ENCODE measurements around the gene CDH23. TPM values are rescaled to one million over a fixed set of nuclear protein-coding genes. Genes with fewer than 3 reads are reported as not detected.

CDH23 gene
- total RNA-seq, 1 donor from 2014 or later = 0.29 TPM

DNA sequence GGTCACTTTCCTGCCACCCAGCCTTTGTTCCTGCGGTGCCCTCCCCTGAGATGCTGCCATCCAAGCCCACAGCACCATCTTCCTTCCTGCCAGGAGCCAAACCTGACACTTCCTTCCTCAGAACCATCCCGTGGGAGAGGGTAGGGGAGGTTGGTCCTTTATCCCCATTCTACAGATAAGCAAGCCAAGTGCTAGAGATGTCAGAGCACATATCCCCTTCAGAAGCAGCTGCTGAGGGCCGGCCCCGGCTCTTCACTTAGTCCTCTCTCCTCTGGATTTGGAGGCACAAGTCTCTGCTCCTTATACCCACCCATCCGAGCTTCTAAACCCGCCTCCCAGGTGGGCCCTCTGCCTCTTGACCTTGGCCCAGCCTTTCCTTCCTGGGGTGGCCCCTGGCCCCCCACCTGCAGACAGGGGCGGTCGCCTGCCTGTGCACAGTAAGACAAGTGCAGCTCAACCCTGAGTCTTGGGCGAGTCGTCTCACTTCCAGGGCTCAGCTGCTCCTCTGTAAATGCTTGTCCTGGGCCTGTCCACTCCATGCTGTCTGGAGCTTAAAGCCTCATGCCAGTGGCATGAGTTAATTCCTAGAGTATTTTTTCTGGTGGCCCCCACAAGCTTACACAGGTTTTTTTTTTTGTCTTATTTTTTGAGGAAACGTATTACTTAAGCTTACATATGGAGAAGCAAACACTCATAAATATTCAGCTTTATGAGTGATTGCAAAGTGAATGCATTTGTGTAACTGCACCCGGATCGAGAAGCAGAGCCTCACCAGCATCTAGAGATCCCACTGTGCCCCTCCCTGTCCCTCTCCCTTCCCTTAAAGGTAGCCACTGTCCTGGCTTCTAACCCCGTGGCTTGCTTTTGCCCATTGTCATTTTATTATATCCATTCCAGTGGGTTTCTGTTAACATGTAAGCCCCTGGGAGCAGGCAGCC is 125.1 kb downstream of the CDH23 start:
- DNase-seq (no peak), ATAC-seq (ENCODE audit: low read depth) (no peak)
- TF ChIP-seq, protein P1, sequence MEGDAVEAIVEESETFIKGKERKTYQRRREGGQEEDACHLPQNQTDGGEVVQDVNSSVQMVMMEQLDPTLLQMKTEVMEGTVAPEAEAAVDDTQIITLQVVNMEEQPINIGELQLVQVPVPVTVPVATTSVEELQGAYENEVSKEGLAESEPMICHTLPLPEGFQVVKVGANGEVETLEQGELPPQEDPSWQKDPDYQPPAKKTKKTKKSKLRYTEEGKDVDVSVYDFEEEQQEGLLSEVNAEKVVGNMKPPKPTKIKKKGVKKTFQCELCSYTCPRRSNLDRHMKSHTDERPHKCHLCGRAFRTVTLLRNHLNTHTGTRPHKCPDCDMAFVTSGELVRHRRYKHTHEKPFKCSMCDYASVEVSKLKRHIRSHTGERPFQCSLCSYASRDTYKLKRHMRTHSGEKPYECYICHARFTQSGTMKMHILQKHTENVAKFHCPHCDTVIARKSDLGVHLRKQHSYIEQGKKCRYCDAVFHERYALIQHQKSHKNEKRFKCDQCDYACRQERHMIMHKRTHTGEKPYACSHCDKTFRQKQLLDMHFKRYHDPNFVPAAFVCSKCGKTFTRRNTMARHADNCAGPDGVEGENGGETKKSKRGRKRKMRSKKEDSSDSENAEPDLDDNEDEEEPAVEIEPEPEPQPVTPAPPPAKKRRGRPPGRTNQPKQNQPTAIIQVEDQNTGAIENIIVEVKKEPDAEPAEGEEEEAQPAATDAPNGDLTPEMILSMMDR (IDR thresholded peaks at IDR 0.05) = no peak
- intact Hi-C loops (cut with micrococcal nuclease) = no loop called here
- Mint-ChIP-seq H3K9me3 (no peaks in the 10 kb centered on the region), H3K4me3 (no peak overlapping the region), H3K27me3 (peaks cover 21% of the 10 kb centered on the region), H3K4me1 (no peaks in the 10 kb centered on the region), H3K36me3 (ENCODE audit: low read depth) (no peaks in the 10 kb centered on the region), H3K27ac (no peak overlapping the region)
- CTCF ChIA-PET = interaction anchor here (1.4 kb wide), 1 partner anchor 187 kb away, joined by 3 read pairs; no protein-coding TSS in a partner anchor
- POLR2A ChIA-PET = no interaction called here

GRCh38 chr10:71522442-71523144 is 125.9 kb downstream of the CDH23 start:
- DNase-seq (no peak), ATAC-seq (ENCODE audit: low read depth) (no peak)
- Mint-ChIP-seq H3K27me3 (peaks cover 21% of the 10 kb centered on the region), H3K4me1 (no peaks in the 10 kb centered on the region), H3K4me3 (no peak overlapping the region), H3K27ac (no peak overlapping the region), H3K36me3 (ENCODE audit: low read depth) (no peaks in the 10 kb centered on the region), H3K9me3 (no peaks in the 10 kb centered on the region)
- POLR2A ChIA-PET = no interaction called here
- TF ChIP-seq, protein P1 (IDR thresholded peaks at IDR 0.05) = no peak
- intact Hi-C loops (cut with micrococcal nuclease) = no loop called here
- CTCF ChIA-PET = interaction anchor here (1.4 kb wide), 1 partner anchor 186 kb away, joined by 3 read pairs; no protein-coding TSS in a partner anchor

DNA sequence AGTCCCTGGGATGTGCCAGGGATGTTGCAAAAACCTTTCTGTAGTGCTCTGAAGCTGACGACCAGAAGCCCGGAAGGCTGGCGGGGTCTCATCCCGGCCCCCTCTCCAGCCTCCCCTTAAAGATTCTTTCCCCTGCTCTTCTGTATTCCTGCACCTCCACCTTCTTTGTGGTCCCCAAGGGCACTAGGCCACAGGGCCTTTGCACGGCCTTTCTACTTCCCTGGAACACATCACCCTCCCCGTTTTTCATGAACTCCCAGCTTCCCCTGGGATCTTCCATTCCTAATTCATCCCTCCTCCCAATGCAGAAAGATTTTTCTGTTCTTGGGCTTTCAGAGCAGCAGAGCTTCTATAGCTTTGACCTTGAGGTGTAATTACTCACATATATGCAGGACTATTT is 127.0 kb downstream of the CDH23 start:
- Mint-ChIP-seq H3K9me3 (no peaks in the 10 kb centered on the region), H3K4me1 (no peaks in the 10 kb centered on the region), H3K4me3 (no peak overlapping the region), H3K27me3 (peaks cover 21% of the 10 kb centered on the region), H3K36me3 (ENCODE audit: low read depth) (no peaks in the 10 kb centered on the region), H3K27ac (no peak overlapping the region)
- intact Hi-C loops (cut with micrococcal nuclease) = no loop called here
- POLR2A ChIA-PET = no interaction called here
- CTCF ChIA-PET = no interaction called here
- no peak for DNase-seq
- no peak for ATAC-seq (ENCODE audit: low read depth)
- TF ChIP-seq, protein P1 (IDR thresholded peaks at IDR 0.05) = no peak

- TF ChIP-seq, protein P1 (IDR thresholded peaks at IDR 0.05) = no peak
- H3K27ac Mint-ChIP-seq = no peak overlapping the region
- no peaks in the 10 kb centered on the region for H3K9me3 Mint-ChIP-seq
- POLR2A ChIA-PET = no interaction called here
- H3K4me1 Mint-ChIP-seq = no peaks in the 10 kb centered on the region
- CTCF ChIA-PET = no interaction called here
- no peak overlapping the region for H3K4me3 Mint-ChIP-seq
- intact Hi-C loops (cut with micrococcal nuclease) = no loop called here
- DNase-seq (no peak), ATAC-seq (ENCODE audit: low read depth) (no peak)
- peaks cover 21% of the 10 kb centered on the region for H3K27me3 Mint-ChIP-seq
- no peaks in the 10 kb centered on the region for H3K36me3 Mint-ChIP-seq (ENCODE audit: low read depth)
These were observed 128.4 kb downstream of the CDH23 start for GRCh38 chr10:71525092-71525491.

DNA sequence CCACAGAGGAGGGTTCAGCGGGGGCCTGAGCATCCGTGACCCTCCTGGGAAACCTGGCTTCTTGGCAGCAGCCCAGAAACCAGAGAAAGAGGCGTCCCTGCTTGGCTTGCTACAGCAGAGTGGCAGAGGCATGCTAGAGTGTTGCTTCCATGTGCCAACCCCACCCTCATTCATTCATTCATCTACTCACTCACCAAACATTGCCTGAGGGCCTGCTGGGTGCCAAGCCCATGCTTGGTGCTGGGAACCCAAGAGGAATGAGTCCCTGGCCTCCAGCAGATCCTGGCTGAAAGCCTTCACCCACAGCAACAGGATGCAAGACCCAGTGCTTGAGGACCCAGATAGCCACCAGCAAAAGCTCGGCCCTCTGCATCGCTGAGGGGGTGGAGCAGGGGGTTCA is 129.0 kb downstream of the CDH23 start:
- Mint-ChIP-seq H3K36me3 (ENCODE audit: low read depth) (no peaks in the 10 kb centered on the region), H3K4me1 (no peaks in the 10 kb centered on the region), H3K27ac (no peak overlapping the region), H3K4me3 (no peak overlapping the region), H3K9me3 (no peaks in the 10 kb centered on the region), H3K27me3 (peaks cover 21% of the 10 kb centered on the region)
- DNase-seq (no peak), ATAC-seq (ENCODE audit: low read depth) (no peak)
- TF ChIP-seq, protein P1 (IDR thresholded peaks at IDR 0.05) = no peak
- ChIA-PET CTCF (no interaction called here), POLR2A (no interaction called here)
- intact Hi-C loops (cut with micrococcal nuclease) = no loop called here

Measured in activated B cell treated with CpG ODN at 0.5 μM for 24 hours (primary cell).